HPDE6-E6E7 (cell line): ENCODE measurements around the gene HSD17B1.
"Not testable (repeated sequence)": the region's sequence is repeated elsewhere in the genome, so short reads cannot be mapped to it uniquely, and the experiment has no call there.

ENCODE experiments used
- DNase-seq: peaks from one replicate; pipeline ENCODE4 v3.0.0; 2011; ENCODE audit warnings: missing footprints; ENCODE audit errors: extremely low spot score

The HSD17B1 gene

DNA sequence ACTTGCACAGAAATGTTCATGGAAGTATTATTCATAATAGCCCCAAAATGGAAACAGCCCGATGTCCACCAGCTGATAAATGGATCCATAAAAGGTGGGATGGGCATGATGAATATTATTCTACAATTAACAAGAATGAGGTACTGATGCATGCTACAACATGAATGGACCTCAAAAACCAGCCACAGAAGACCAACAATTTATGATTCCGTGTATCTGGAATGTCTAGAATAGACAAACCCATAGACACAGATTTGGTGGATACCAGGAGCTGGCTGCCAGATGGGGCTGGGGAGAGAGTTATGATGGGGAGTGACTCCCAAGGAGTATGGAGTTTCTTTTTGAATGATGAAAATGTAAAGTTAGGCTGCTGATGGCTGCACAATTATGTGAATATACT, 27.5 kb upstream of the HSD17B1 start:
- DNase-seq: no peak

GRCh38 chr17:42526031-42526444, 26.7 kb upstream of the HSD17B1 start:
- no peak for DNase-seq

- no peak for DNase-seq
These were observed 24.8 kb upstream of the HSD17B1 start for GRCh38 chr17:42527932-42528331.

DNA sequence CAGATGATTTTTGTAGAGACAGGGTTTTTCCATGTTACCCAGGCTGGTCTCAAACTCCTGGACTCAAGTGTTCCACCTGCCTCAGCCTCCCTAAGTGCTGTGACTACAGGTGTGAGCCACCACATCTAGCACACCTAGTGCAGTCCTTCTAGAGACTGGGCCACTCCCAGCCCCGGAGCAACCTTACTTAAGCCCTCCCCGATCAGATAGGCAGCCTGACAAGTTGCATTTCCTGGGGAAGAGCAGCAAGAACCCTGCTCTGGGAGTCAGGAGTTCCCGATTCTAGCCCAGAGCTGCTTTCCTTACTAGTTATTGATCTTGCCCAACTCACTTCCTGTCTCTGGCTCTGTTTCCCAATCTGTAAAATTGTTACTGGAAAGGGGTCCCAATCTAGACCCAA, 23.7 kb upstream of the HSD17B1 start:
- no peak for DNase-seq

DNA sequence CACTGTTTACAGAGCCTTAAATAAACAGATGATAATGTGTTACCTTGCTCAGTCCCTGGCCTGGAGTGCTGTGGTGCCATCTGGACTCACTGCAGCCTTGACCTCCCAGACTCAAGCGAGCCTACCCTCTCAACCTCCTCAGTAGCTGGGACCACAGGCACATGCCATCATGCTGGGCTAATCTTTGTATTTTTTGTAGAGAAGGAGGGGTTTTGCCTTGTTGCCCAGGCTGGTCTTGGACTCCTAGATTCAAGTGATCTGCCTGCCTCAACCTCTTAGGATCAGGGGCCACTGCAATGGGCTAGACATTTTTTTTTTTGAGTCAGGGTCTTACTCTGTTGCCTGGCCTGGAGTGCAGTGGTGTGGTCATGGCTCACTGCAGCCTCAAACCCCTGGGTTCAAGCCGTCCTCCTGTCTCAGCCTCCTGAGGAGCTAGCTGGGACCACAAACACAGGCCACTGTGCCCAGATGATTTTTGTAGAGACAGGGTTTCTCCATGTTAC, 21.7 kb upstream of the HSD17B1 start:
- no peak for DNase-seq

GRCh38 chr17:42531455-42532354, 21.0 kb upstream of the HSD17B1 start:
- DNase-seq: peak; percentile 39

GRCh38 chr17:42535155-42536047, 17.3 kb upstream of the HSD17B1 start:
- DNase-seq: no peak

DNA sequence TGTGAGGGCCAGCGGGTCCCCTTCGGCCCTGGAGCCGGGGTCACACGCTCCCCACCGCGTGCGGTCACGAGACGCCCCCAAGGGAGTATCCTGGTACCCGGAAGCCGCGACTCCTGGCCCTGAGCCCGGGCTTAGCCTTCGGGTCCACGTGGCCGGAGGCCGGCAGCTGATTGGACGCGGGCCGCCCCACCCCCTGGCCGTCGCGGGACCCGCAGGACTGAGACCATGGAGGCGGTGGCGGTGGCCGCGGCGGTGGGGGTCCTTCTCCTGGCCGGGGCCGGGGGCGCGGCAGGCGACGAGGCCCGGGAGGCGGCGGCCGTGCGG, 16.7 kb upstream of the HSD17B1 start, which contains the start of gene NAGLU:
Gene NAGLU, plus strand, starts transcription at position 194 of the 324 bp plus-strand sequence. Its CDS starts 32 bp downstream, at position 226.
- peak; percentile 94 for DNase-seq

DNA sequence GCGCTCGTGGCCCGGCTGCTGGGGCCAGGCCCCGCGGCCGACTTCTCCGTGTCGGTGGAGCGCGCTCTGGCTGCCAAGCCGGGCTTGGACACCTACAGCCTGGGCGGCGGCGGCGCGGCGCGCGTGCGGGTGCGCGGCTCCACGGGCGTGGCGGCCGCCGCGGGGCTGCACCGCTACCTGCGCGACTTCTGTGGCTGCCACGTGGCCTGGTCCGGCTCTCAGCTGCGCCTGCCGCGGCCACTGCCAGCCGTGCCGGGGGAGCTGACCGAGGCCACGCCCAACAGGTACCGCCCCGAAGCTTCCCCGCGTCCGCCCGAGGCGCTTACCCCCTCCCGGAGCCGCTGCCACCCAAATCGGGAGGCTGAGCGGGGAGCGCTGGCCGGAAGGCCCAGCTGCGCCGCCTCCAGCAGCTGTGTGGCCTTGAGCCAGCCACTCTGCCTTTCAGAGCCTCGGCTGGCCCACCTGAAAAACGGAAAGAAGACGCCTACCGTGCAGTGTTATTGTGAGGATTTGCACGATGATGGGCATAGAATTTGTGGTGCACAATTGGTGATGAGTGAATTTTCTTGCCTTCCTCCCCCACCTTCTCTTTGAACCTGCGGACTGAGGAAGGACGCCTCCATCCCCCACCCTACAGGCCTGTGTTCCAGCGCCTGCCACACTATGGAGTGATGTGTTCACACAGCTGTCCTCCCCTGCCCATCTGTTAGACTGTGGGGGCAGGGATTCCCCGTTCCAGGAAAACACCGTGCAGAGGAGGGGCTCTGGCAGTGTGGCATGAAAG, 16.2 kb upstream of the HSD17B1 start:
- peak; percentile 81 for DNase-seq

DNA sequence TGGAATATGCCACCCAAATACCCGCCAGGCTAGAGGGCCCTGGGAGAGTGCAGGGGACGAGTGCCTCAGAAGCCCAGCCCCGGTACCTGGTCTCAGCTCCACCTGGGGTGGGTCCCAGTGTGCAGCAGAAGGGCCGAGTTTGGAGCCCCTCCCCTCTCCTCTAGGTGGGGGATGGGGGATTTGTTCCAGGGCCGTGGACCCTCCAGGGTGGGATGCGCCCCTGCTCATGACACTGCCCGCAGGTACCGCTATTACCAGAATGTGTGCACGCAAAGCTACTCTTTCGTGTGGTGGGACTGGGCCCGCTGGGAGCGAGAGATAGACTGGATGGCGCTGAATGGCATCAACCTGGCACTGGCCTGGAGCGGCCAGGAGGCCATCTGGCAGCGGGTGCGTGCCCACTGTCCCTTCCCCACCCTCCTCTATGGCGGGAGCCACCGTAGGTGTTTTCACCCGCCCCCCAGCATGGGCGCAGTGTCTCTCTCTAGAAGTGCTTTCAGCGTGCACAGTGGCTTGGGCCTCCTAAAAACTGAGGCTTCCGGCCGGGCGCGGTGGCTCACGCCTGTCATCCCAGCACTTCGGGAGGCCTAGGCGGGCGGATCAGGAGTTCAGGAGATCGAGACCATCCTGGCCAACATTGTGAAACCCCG, 15.4 kb upstream of the HSD17B1 start:
- DNase-seq: no peak

DNA sequence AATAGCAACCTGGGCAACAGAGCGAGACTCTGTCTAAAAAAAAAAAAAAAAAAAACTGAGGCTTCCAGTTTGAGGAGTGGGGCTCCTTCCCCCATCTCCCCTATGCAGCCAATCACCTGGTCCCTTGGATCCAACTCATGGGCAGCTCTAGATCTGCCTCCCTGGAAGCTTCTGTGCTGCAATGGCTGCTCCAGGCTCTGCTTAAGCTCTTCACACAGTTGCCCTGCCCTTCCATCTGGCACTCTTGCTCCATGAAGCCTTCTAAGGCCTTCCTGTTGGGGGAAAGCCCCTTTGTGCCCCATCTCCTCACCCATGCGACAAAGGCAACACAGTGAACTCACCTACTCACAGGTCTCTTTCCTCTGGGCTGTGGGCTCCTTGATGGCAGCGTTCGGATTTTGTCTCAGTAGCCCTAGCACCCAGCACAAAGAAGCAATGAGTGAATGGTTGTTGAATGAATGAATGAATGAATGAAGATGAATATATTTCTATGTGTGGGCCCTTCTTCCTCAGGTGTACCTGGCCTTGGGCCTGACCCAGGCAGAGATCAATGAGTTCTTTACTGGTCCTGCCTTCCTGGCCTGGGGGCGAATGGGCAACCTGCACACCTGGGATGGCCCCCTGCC, 14.8 kb upstream of the HSD17B1 start:
- no peak for DNase-seq

GRCh38 chr17:42538482-42538881, 14.2 kb upstream of the HSD17B1 start:
- DNase-seq: no peak

DNA sequence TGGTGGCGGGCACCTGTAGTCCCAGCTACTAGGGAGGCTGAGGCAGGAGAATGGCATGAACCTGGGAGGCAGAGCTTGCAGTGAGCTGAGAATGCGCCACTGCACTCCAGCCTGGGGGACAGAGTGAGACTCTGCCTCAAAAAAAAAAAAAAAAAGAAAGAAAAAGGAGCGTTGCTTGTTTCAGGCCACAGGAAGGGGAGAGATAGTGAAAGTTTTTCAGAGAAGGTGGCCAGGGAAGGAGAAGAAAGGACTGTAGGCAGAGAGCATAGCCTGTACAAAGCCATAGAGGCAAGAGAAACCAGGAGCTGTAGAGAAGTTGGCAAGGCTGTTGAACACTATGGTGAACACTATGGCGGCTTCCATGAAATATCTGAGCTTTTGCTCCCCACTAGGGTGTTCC, 12.2 kb upstream of the HSD17B1 start:
- DNase-seq: not testable (repeated sequence)

DNA sequence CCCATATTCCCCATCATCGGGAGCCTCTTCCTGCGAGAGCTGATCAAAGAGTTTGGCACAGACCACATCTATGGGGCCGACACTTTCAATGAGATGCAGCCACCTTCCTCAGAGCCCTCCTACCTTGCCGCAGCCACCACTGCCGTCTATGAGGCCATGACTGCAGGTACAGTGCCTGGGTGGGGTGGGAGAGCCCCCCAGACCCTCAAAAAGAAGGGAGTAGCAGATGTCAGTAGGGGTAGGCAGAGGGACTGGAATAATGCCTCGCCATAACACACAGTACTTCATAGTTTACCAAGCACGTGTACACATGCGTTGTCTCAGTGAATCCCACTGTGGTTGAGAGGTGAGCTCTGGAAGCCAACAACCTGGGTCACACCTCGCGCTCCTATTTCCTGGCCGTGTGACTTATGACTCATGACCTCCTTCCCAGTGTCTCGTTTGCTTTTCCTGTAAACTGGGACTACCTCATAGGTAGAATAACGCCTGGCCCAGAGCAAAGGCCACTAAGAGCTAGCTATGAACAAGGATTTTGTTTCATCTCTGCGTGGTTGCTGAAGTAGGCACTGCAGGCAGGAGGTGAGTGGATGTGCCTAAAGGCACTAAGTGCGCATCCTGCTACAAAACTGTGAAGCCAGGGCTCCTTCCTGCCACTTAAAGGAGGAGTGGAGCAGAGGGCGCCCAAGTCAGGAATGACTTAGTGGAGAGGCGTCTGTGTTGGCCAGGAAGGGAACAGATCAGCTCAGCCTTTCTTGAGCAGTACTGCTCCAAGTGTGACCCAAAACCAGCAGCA, 11.5 kb upstream of the HSD17B1 start:
- no peak for DNase-seq

- no peak for DNase-seq
These were observed 9.3 kb upstream of the HSD17B1 start for GRCh38 chr17:42543190-42544079.

GRCh38 chr17:42544874-42545283, 7.8 kb upstream of the HSD17B1 start:
- DNase-seq: no peak

DNA sequence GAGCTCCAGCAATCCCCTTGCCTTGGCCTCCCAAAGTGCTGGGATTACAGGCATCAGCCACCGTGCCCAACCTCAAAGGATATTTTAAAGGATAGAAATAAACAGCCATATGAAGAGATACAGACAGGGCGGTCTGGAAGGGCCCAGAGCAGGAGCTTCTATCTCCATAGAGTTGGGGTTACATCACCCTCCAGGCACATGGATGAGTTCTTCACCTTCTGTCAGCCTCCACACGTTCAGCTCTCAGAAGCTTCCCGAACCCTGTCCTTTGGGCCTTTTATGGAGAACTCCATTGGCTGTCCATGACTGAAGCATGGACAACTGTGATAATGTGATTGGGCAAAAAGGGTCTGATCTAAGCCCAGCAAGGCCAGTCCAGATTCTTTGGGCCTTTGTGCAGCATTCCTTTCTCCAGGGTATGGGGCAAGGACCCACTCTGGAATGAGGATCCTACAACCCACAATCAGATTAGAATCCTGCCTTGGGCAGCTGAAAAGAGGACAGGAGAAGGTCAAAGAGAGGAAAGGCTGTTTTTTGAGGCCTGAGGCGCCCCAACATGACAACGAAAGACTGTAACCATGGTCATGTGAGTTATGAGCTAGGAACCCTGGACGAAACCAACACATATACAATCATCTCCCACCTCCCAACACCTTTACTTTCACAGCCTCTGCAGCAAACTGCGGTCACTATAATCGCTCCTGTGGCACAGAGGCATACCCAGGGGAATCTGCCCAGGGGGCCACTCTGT, 6.8 kb upstream of the HSD17B1 start:
- not testable (repeated sequence) for DNase-seq

DNA sequence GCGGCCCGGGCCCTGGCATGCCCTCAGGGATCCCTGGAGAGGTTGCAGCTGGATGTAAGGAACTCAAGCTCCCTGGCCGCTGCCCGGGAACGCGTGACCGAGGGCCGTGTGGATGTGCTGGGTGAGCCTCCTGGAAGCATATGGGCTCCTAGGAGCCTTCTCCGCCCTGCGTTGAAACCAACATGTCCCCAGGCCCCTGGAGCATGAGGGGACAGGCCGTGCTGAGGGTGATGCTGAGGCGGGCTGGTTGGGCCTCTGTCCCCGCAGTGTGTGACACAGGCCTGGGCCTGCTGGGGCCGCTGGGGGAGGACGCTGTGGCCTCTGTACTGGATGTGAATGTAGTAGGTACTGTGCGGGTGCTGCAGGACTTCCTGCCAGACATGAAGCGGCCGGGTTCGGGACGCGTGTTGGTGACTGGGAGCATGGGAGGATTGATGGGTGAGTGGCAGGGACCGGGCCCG, 5.7 kb upstream of the HSD17B1 start:
- DNase-seq: no peak
